ENCODE measurements around the gene SPART.
A peak's percentile ranks its signal among the peaks of the same experiment; 100 is the strongest.
"Not testable (repeated sequence)": the region's sequence is repeated elsewhere in the genome, so short reads cannot be mapped to it uniquely, and the experiment has no call there.

SPART gene

GRCh38 chr13:36313047-36313969 is 32.9 kb downstream of the SPART start:
- DNase-seq: no peak

GRCh38 chr13:36310417-36311108 is 35.6 kb downstream of the SPART start:
- no peak for DNase-seq

- DNase-seq: no peak
These were observed 43.9 kb downstream of the SPART start for GRCh38 chr13:36302289-36302688.

- DNase-seq: not testable (repeated sequence)
These were observed 46.7 kb downstream of the SPART start for GRCh38 chr13:36299469-36299868.

- no peak for DNase-seq
These were observed 47.6 kb downstream of the SPART start for GRCh38 chr13:36298535-36299068.

- peak; percentile 54 for DNase-seq
These were observed 48.5 kb downstream of the SPART start, which contains the start of gene CCDC169 for GRCh38 chr13:36297366-36298338. TSS of gene CCDC169 (minus strand) at chr13:36297814. CDS start at chr13:36297719, 95 bp downstream.

- DNase-seq: no peak
These were observed 52.1 kb downstream of the SPART start for GRCh38 chr13:36294096-36294495.

- DNase-seq: no peak
These were observed 52.7 kb downstream of the SPART start for GRCh38 chr13:36293497-36293896.

GRCh38 chr13:36288794-36289391 is 57.3 kb downstream of the SPART start:
- DNase-seq: no peak

- no peak for DNase-seq
These were observed 60.2 kb downstream of the SPART start for GRCh38 chr13:36286006-36286405.

GRCh38 chr13:36282821-36283432 is 63.3 kb downstream of the SPART start:
- DNase-seq: no peak

- DNase-seq: no peak
These were observed 70.8 kb downstream of the SPART start for GRCh38 chr13:36275190-36276002.

- no peak for DNase-seq
These were observed 72.8 kb downstream of the SPART start for GRCh38 chr13:36273431-36273830.

GRCh38 chr13:36261976-36262375 is 84.2 kb downstream of the SPART start:
- DNase-seq: no peak

- DNase-seq: no peak
These were observed 85.2 kb downstream of the SPART start for GRCh38 chr13:36261011-36261410.

- no peak for DNase-seq
These were observed 86.6 kb downstream of the SPART start for GRCh38 chr13:36259361-36260137.

GRCh38 chr13:36258831-36259230 is 87.4 kb downstream of the SPART start:
- DNase-seq: no peak

Measured in activated CD8-positive, alpha-beta memory T cell treated with anti-CD3 and anti-CD28 coated beads, Interleukin-2, amount 50 U/mL, for 4 hours (primary cell).